C4-2B (cell line): ENCODE data around the gene FOXP1.

Source experiments
- CTCF ChIP-seq: fragments of 450-650 bp; conservative IDR thresholded peaks from 2 replicates; pipeline ENCODE4 v1.5.1; 2017; ENCODE audit warnings: mild to moderate bottlenecking
- ZFX ChIP-seq: fragments of 450-650 bp; IDR thresholded peaks from 2 replicates; pipeline ENCODE4 v1.6.1; 2017

DNA sequence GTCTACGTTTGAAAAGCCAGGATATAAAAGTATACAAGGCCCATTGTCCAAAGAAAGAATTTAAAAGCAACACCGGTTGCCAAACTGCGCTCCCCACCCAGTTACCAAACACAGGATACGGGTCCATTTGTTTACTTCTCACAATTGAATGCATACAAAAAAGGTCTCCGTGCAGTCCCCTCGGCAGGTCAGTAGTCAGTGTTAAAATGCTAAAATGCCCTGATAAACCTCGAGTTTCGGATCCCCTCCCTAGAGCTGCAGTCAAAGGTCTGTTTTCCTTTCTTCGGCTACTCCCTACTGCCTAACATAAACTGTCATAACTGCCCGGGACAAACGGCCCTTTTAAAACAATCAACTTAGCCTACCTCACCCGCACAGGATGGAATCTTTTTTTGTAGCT lies 534.6 kb downstream of the FOXP1 start:
- no peak for TF ChIP-seq CTCF
- TF ChIP-seq ZFX = no peak
